Hepatocyte (in vitro differentiated cells): ENCODE data around the gene BTBD19.

ENCODE experiments used
- CTCF ChIP-seq: fragments of 200-600 bp; sonication (generic); IDR thresholded peaks from 2 replicates; pipeline ENCODE4 v1.5.1; 2016; ENCODE audit warnings: antibody characterized with exemption, mild to moderate bottlenecking; ENCODE audit not compliant: poor library complexity
- EZH2 ChIP-seq: fragments of 200-600 bp; sonication (generic); IDR thresholded peaks from 2 replicates; pipeline ENCODE4 v1.6.1; 2016; ENCODE audit warnings: antibody characterized with exemption, mild to moderate bottlenecking, borderline replicate concordance

DNA sequence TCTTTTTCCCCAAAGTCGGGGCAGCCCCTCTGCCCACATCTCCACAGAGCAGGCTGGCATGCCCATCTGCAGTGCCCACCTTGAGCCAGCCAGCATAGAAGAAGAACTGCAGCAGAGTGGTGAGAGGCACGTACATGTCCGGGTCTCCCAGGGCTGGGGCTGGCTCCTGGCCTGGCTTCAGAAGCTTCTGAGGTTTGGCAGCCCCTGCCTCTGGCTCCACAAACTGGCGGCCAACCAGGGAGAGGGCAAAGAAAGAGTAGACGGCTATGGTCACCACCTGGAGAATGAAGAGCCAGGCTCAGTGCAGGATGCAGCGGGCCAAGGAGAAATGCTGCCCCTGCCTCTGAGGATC is 23.3 kb upstream of the BTBD19 start:
- TF ChIP-seq CTCF = no peak
- TF ChIP-seq EZH2 = no peak
